Chondrocyte (in vitro differentiated cells): Measurements from ENCODE around the gene CNN2. TPM values are rescaled to one million over a fixed set of nuclear protein-coding genes. Genes with fewer than 3 reads are reported as not detected.

Source experiments
- DNase-seq: peaks from one replicate; pipeline ENCODE4 v3.0.0; 2021; ENCODE audit warnings: mixed read lengths, low spot score
- H3K27ac Mint-ChIP-seq: one replicate; pipeline ENCODE4 v1.8.0; 2021; ENCODE audit warnings: mild to moderate bottlenecking, moderate library complexity, mixed read lengths; ENCODE audit not compliant: unreplicated experiment
- H3K27me3 Mint-ChIP-seq: 2 replicates; pipeline ENCODE4 v1.8.0; 2021; ENCODE audit warnings: low read depth, mixed read lengths
- H3K36me3 Mint-ChIP-seq: 2 replicates; pipeline ENCODE4 v1.8.0; 2021; ENCODE audit warnings: low read depth, mixed read lengths
- H3K4me1 Mint-ChIP-seq: 2 replicates; pipeline ENCODE4 v1.8.0; 2021; ENCODE audit warnings: low read depth, mild to moderate bottlenecking, mixed read lengths
- H3K4me3 Mint-ChIP-seq: one replicate; pipeline ENCODE4 v1.8.0; 2021; ENCODE audit warnings: mild to moderate bottlenecking, moderate library complexity, mixed read lengths; ENCODE audit not compliant: unreplicated experiment
- H3K9me3 Mint-ChIP-seq: 2 replicates; pipeline ENCODE4 v1.8.0; 2021; ENCODE audit warnings: low read depth, mixed read lengths
- CTCF ChIP-seq: fragments of 200-600 bp; sonication (generic); IDR thresholded peaks from 2 replicates; pipeline ENCODE4 v1.5.0; 2021; ENCODE audit warnings: antibody characterized with exemption, mild to moderate bottlenecking, moderate library complexity
- total RNA-seq: library from RNA; stranded (reverse); gene quantifications from 3 replicates; pipeline ENCODE4 v1.2.1, GENCODE V29; 2021

The CNN2 gene
- total RNA-seq, 1 donor from 2014 or later = 363 TPM

GRCh38 chr19:1001538-1002166, 24.8 kb upstream of the CNN2 start:
- no peaks in the 10 kb centered on the region for H3K9me3 Mint-ChIP-seq
- peaks cover 2% of the 10 kb centered on the region for H3K4me1 Mint-ChIP-seq
- no peaks in the 10 kb centered on the region for H3K36me3 Mint-ChIP-seq
- peaks cover 25% of the 10 kb centered on the region for H3K27me3 Mint-ChIP-seq
- DNase-seq = no peak
- TF ChIP-seq CTCF = peak; percentile 92
- H3K4me3 Mint-ChIP-seq = no peak overlapping the region
- H3K27ac Mint-ChIP-seq = no peak overlapping the region

- Mint-ChIP-seq H3K9me3 (no peaks in the 10 kb centered on the region), H3K27ac (no peak overlapping the region), H3K36me3 (peaks cover 1% of the 10 kb centered on the region), H3K4me3 (no peak overlapping the region), H3K4me1 (peaks cover 2% of the 10 kb centered on the region), H3K27me3 (peaks cover 21% of the 10 kb centered on the region)
- no peak for TF ChIP-seq CTCF
- no peak for DNase-seq
Observed at GRCh38 chr19:1002600-1002999, 23.8 kb upstream of the CNN2 start.

- peaks cover 14% of the 10 kb centered on the region for H3K27me3 Mint-ChIP-seq
- no peak for DNase-seq
- no peak for TF ChIP-seq CTCF
- H3K36me3 Mint-ChIP-seq = peaks cover 1% of the 10 kb centered on the region
- H3K4me1 Mint-ChIP-seq = peaks cover 2% of the 10 kb centered on the region
- H3K27ac Mint-ChIP-seq = no peak overlapping the region
- no peak overlapping the region for H3K4me3 Mint-ChIP-seq
- H3K9me3 Mint-ChIP-seq = no peaks in the 10 kb centered on the region
Observed at GRCh38 chr19:1003283-1003682, 23.1 kb upstream of the CNN2 start.

- peaks cover 3% of the 10 kb centered on the region for H3K36me3 Mint-ChIP-seq
- no peak for TF ChIP-seq CTCF
- no peak overlapping the region for H3K27ac Mint-ChIP-seq
- H3K27me3 Mint-ChIP-seq = peaks cover 7% of the 10 kb centered on the region
- no peaks in the 10 kb centered on the region for H3K4me1 Mint-ChIP-seq
- no peak for DNase-seq
- H3K9me3 Mint-ChIP-seq = no peaks in the 10 kb centered on the region
- no peak overlapping the region for H3K4me3 Mint-ChIP-seq
Observed at GRCh38 chr19:1004204-1004802, 22.1 kb upstream of the CNN2 start.

GRCh38 chr19:1004803-1005664, 21.4 kb upstream of the CNN2 start:
- no peak for TF ChIP-seq CTCF
- no peaks in the 10 kb centered on the region for H3K4me1 Mint-ChIP-seq
- H3K36me3 Mint-ChIP-seq = peaks cover 3% of the 10 kb centered on the region
- no peak overlapping the region for H3K4me3 Mint-ChIP-seq
- no peaks in the 10 kb centered on the region for H3K9me3 Mint-ChIP-seq
- DNase-seq = no peak
- no peak overlapping the region for H3K27ac Mint-ChIP-seq
- H3K27me3 Mint-ChIP-seq = peaks cover 5% of the 10 kb centered on the region
